C4-2B (cell line): ENCODE data around the gene CYBB.
"Not testable (repeated sequence)": the region's sequence is repeated elsewhere in the genome, so short reads cannot be mapped to it uniquely, and the experiment has no call there.

Source experiments
- H3K27ac ChIP-seq: fragments of 450-650 bp; 2 replicates; pipeline ENCODE4 v1.5.1; 2017
- CTCF ChIP-seq: fragments of 450-650 bp; conservative IDR thresholded peaks from 2 replicates; pipeline ENCODE4 v1.5.1; 2017; ENCODE audit warnings: mild to moderate bottlenecking
- ZFX ChIP-seq: fragments of 450-650 bp; IDR thresholded peaks from 2 replicates; pipeline ENCODE4 v1.6.1; 2017

Gene CYBB

GRCh38 chrX:37765507-37765906, 14.4 kb upstream of the CYBB start:
- H3K27ac ChIP-seq = no peak overlapping the region

GRCh38 chrX:37767430-37767829, 12.4 kb upstream of the CYBB start:
- no peak overlapping the region for H3K27ac ChIP-seq
- TF ChIP-seq ZFX = no peak
- no peak for TF ChIP-seq CTCF

More at GRCh38 chrX:37765507-37765906, 14.4 kb upstream of the CYBB start:
- TF ChIP-seq CTCF (no peak), ZFX (no peak)

GRCh38 chrX:37768866-37769265, 11.0 kb upstream of the CYBB start:
- H3K27ac ChIP-seq = not testable (repeated sequence)

- no peak overlapping the region for H3K27ac ChIP-seq
- TF ChIP-seq CTCF (no peak), ZFX (no peak)
Observed at GRCh38 chrX:37776283-37776986, 3.4 kb upstream of the CYBB start.

- H3K27ac ChIP-seq = no peak overlapping the region
Observed at GRCh38 chrX:37776987-37777325, 2.9 kb upstream of the CYBB start.

GRCh38 chrX:37781081-37781480, 1.2 kb downstream of the CYBB start:
- H3K27ac ChIP-seq = no peak overlapping the region
- no peak for TF ChIP-seq CTCF

More at GRCh38 chrX:37776987-37777325, 2.9 kb upstream of the CYBB start:
- TF ChIP-seq ZFX (no peak), CTCF (no peak)

GRCh38 chrX:37781814-37782213, 2.0 kb downstream of the CYBB start:
- no peak overlapping the region for H3K27ac ChIP-seq
- TF ChIP-seq ZFX = no peak
- TF ChIP-seq CTCF = no peak

GRCh38 chrX:37782359-37782758, 2.5 kb downstream of the CYBB start:
- no peak for TF ChIP-seq ZFX
- no peak for TF ChIP-seq CTCF
- H3K27ac ChIP-seq = no peak overlapping the region
